Gastroesophageal sphincter (tissue), 4 donors: ENCODE results near the gene ZNF146. TPM values are rescaled to one million over a fixed set of nuclear protein-coding genes. Genes with fewer than 3 reads are reported as not detected.
"Not testable (repeated sequence)": the region's sequence is repeated elsewhere in the genome, so short reads cannot be mapped to it uniquely, and the experiment has no call there.

Experiments used
- ATAC-seq: fragments of 150-250 bp; one replicate; pipeline ENCODE4 v1.9.1; 2016; ENCODE audit warnings: mild to moderate bottlenecking, moderate library complexity
- H3K27ac ChIP-seq, 4 donors: fragments of 200-600 bp; sonication (generic) in 3 of 4; 1 replicate in 3 of 4; 2 replicates in 1 of 4; pipeline ENCODE4 v1.5.1; 2016 to 2019
- H3K27me3 ChIP-seq: fragments of 200-600 bp; sonication (generic); one replicate; pipeline ENCODE4 v1.5.1; 2019
- H3K36me3 ChIP-seq, 2 donors: fragments of 200-600 bp; sonication (generic); one replicate each; pipeline ENCODE4 v1.5.1; 2019; ENCODE audit warnings: control low read depth in 1 of 2
- H3K4me1 ChIP-seq, 3 donors: fragments of 200-600 bp; sonication (generic); 1 replicate in 2 of 3; 2 replicates in 1 of 3; pipeline ENCODE4 v1.5.1; 2016 to 2019; ENCODE audit warnings: control low read depth in 2 of 3
- H3K4me3 ChIP-seq, 2 donors: fragments of 200-600 bp; sonication (generic); one replicate each; pipeline ENCODE4 v1.5.1; 2019; ENCODE audit warnings: mild to moderate bottlenecking in 1 of 2, moderate library complexity in 1 of 2
- H3K9me3 ChIP-seq, 3 donors: fragments of 200-600 bp; sonication (generic); one replicate each; pipeline ENCODE4 v1.5.1; 2017 to 2019; ENCODE audit warnings: control low read depth in 2 of 3
- EP300 ChIP-seq: sonication (generic); formaldehyde crosslinking; IDR thresholded peaks from one replicate; pipeline ENCODE4 v1.6.1; 2017; ENCODE audit warnings: antibody characterized with exemption, mild to moderate bottlenecking
- POLR2A ChIP-seq, 2 donors: fragments of 450-650 bp; IDR thresholded peaks; one replicate each; pipeline ENCODE4 v1.6.1; 2017; ENCODE audit warnings: antibody characterized with exemption in 2 of 2, mild to moderate bottlenecking in 2 of 2, moderate library complexity in 1 of 2
- POLR2AphosphoS5 ChIP-seq: sonication (generic); formaldehyde crosslinking; IDR thresholded peaks from one replicate; pipeline ENCODE4 v1.6.1; 2017; ENCODE audit warnings: antibody characterized with exemption
- WGBS, 2 donors: methylation state at CpG; one replicate each; pipeline ENCODE4 v1.1.5; 2018; ENCODE audit warnings: low coverage in 1 of 2; 5-methylcytosine and 5-hydroxymethylcytosine counted together
- total RNA-seq, 4 donors: library from RNA; depleted of rRNA; stranded (reverse); fragments of >200 nt; gene quantifications; one replicate each; pipeline ENCODE4 v1.1.0, GENCODE V29; 2016
- TF ChIP-seq, protein P1 (sequence below), 4 experiments: fragments of 200-600 bp in 2 of 4; fragments of 450-650 bp in 2 of 4; sonication (generic) in 1 of 4; IDR thresholded peaks; one replicate each; pipeline ENCODE4 v1.5.1; 2017 to 2019; ENCODE audit warnings: antibody characterized with exemption in 4 of 4, mild to moderate bottlenecking in 2 of 4, moderate library complexity in 2 of 4

Gene ZNF146
- 10 to 100 TPM; 57.9 to 98.2 (median 75.2) TPM for total RNA-seq

DNA sequence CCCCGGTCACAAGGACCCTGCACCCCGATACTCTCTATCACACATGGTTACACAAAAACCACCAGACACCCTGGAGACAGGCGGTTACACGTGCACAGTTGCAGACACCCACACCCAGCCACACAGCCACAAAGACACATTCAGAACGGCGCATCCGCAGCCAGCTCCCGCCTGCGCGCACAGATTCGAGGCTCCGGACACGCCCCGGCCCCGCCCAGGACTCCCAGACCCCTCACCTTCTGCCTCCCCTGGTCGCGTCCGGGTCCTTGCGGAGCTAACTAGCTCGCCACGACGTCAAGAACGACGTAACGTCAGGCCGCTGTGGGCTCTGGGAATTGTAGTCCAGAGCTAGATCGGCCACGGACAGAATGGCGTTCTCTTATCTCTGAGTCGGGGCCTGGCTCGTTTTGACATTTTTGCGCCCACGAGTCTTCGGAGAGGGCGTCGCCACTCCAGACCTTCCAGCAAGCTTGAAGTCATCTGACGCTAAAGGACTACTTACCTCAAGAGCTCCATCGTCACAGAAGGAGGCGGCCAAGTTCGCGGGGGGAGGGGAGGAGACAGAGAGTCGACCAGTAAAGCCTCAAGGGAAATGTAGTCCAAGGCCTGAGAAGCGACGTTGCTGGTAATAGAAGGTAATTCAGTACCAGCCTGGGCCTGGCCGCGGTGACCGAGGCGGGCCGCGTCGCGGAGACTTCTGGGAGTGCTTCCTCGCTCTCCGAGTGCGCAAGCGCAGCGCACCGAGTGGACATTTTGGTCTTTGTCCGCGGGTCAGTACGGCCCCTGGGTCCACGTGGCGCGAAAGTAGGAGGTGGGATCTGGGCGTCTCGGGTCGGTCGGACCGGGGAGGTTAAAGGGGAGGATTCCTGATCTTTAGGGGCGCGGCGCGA is at the start of gene ZNF146, which contains the start of gene ZNF565:
ZNF146 (plus strand) TSS at position 721 of the 890 bp plus-strand sequence. CDS start 21,335 bp downstream, outside the sequence.
ZNF565 (minus strand) TSS at position 280 of the 890 bp plus-strand sequence. CDS start 12,680 bp downstream, outside the sequence.
- H3K27me3 ChIP-seq, result no peaks in the 10 kb centered on the region

DNA sequence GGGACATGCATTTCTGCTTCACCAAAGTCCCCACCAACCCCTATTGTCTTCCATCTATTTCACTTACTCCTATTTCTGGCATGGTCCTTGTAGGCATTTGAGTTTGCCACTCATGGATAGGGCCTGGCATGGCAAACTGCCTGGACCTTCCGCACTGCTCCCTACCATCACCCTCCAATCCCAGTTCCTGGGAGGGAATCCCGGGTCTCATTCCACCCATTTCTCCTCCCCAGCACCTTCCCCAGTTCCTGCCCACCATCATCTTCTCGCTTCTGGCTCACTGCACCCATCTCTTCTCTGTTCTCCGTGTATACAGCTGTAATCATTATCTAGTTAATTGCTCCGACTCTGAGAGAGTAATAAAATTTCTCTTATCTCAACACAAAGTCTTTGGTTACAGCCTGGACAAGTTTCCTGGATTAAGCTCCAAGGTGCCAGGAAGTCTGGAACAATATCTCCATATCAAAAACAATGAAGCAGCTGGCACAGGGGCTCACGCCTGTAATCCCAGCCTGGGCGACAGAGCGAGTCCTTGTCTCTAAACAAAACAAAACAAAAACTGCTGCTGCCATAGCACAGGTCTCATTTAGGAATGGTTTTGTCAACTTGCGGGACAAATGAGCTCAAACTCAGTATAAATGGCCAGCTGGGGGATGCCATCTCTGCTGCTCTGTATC is 45.7 kb upstream of the ZNF146 start:
- H3K27me3 ChIP-seq, result no peaks in the 10 kb centered on the region
- H3K4me1 ChIP-seq, result peaks cover 0 to 34% (median 0%) of the 10 kb centered on the region in 3 donors
- H3K27ac ChIP-seq, result peak overlapping the region; percentile 49 to 81 (median 68)
- ATAC-seq, result no peak
- H3K9me3 ChIP-seq, result no peaks in the 10 kb centered on the region
- peaks cover 0 to 17% of the 10 kb centered on the region in 2 donors for H3K36me3 ChIP-seq
- 36 to 39% methylated on average over 9 of the region's 9 CpGs for WGBS, 2 donors
- H3K4me3 ChIP-seq, result no peak overlapping the region
- TF ChIP-seq POLR2A (IDR thresholded peaks at IDR 0.05) (no peak), POLR2AphosphoS5 (peak; percentile 48)

More for the DNA sequence above, at the start of gene ZNF146, which contains the start of gene ZNF565:
- Histone ChIP-seq H3K4me1 (peaks cover 0 to 55% (median 14%) of the 10 kb centered on the region in 3 donors), H3K4me3 (peak within 1 kb of the TSS; percentile 69 to 89), H3K36me3 (peaks cover 0 to 10% of the 10 kb centered on the region in 2 donors), H3K9me3 (no peaks in the 10 kb centered on the region), H3K27ac (peak within 1 kb of the TSS; percentile 80 to 96 (median 92))
- WGBS, 2 donors, result 0% methylated on average over 4 of the region's 73 CpGs; no CpG with 5 or more reads in 1 of the 2 donors
- TF ChIP-seq EP300, result no peak
- peak; percentile 72 for TF ChIP-seq POLR2AphosphoS5
- TF ChIP-seq, protein P1, sequence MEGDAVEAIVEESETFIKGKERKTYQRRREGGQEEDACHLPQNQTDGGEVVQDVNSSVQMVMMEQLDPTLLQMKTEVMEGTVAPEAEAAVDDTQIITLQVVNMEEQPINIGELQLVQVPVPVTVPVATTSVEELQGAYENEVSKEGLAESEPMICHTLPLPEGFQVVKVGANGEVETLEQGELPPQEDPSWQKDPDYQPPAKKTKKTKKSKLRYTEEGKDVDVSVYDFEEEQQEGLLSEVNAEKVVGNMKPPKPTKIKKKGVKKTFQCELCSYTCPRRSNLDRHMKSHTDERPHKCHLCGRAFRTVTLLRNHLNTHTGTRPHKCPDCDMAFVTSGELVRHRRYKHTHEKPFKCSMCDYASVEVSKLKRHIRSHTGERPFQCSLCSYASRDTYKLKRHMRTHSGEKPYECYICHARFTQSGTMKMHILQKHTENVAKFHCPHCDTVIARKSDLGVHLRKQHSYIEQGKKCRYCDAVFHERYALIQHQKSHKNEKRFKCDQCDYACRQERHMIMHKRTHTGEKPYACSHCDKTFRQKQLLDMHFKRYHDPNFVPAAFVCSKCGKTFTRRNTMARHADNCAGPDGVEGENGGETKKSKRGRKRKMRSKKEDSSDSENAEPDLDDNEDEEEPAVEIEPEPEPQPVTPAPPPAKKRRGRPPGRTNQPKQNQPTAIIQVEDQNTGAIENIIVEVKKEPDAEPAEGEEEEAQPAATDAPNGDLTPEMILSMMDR (IDR thresholded peaks at IDR 0.05), result peak in 3 of 4 experiments; percentile 14 to 59 (median 34)
- TF ChIP-seq POLR2A (IDR thresholded peaks at IDR 0.05), result peak; percentile 61 to 66
- peak; percentile 98 for ATAC-seq

DNA sequence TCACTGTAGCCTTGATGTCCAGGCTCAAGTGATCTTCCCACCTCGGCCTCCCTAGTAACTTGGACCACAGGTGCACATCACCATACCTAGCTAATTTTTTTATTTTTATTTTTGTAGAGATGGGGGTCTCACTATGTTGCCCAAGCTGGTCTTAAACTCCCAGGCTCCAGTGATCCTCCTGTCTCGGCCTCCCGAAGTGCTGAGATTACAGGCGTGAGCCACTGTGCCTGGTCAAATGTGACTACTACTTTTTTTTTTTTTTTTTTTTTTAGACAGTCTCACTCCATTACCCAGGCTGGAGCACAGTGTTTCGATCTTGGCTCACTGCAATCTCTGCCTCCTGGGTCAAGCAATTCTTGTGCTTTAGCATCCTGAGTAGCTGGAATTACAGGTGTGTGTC is 42.1 kb upstream of the ZNF146 start:
- no peak for ATAC-seq

DNA sequence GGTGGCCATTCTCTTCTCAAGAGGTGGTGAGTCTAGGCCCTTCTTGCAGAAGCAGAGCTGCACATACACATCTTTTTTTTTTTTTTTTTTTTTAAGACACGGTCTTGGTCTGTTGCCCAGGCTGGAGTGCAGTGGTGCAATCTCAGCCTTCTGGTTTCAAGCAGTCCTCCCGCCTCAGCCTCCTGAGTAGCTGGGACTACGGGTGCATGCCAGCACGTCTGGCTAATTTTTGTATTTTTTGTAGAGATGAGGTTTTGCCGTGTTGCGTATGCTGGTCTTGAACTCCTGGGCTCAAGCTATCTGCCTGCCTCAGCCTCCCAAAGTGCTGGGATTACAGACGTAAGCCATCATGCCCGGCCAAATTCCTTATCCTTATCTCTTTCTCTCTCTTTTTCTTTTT is 41.1 kb upstream of the ZNF146 start:
- WGBS, 2 donors, result 70 to 86% methylated on average over 4 to 8 of the region's 8 CpGs
- peaks cover 0 to 31% (median 0%) of the 10 kb centered on the region in 3 donors for H3K4me1 ChIP-seq
- H3K9me3 ChIP-seq, H3K27me3 ChIP-seq, H3K27ac ChIP-seq, H3K4me3 ChIP-seq, ATAC-seq, H3K36me3 ChIP-seq: not testable (repeated sequence)

More for the DNA sequence above, 42.1 kb upstream of the ZNF146 start:
- H3K4me3 ChIP-seq, result no peak overlapping the region
- no peaks in the 10 kb centered on the region for H3K36me3 ChIP-seq
- TF ChIP-seq, protein P1 (IDR thresholded peaks at IDR 0.05), result no peak
- no peaks in the 10 kb centered on the region for H3K27me3 ChIP-seq
- H3K4me1 ChIP-seq, result peaks cover 0 to 34% (median 0%) of the 10 kb centered on the region in 3 donors
- WGBS, 2 donors, result 88 to 100% methylated on average over 4 to 5 of the region's 5 CpGs
- H3K9me3 ChIP-seq, result no peaks in the 10 kb centered on the region
- peak overlapping the region in 1 of 4 donors; percentile 49 for H3K27ac ChIP-seq

DNA sequence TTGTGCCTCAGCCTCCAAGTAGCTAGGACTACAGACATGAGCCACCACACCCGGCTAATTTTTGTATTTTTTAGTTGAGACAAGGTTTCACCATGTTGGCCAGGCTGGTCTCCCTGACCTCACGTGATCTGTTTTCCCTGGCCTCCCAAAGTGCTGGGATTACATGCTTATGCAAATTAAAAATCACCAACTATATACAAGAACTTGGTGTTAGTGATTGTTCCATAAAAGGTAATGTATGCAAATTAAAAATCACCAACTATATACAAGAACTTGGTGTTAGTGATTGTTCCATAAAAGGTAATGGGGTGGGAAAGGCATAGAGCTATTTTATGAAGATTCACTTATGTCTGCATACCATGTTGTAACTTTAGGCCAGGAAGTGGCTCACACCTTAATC is 35.8 kb upstream of the ZNF146 start:
- peaks cover 0 to 19% of the 10 kb centered on the region in 2 donors for H3K36me3 ChIP-seq
- not testable (repeated sequence) for H3K4me1 ChIP-seq, H3K4me3 ChIP-seq, ATAC-seq, H3K9me3 ChIP-seq, H3K27ac ChIP-seq, H3K27me3 ChIP-seq
- WGBS, 2 donors, result 59 to 67% methylated on average over 2 of the region's 2 CpGs

DNA sequence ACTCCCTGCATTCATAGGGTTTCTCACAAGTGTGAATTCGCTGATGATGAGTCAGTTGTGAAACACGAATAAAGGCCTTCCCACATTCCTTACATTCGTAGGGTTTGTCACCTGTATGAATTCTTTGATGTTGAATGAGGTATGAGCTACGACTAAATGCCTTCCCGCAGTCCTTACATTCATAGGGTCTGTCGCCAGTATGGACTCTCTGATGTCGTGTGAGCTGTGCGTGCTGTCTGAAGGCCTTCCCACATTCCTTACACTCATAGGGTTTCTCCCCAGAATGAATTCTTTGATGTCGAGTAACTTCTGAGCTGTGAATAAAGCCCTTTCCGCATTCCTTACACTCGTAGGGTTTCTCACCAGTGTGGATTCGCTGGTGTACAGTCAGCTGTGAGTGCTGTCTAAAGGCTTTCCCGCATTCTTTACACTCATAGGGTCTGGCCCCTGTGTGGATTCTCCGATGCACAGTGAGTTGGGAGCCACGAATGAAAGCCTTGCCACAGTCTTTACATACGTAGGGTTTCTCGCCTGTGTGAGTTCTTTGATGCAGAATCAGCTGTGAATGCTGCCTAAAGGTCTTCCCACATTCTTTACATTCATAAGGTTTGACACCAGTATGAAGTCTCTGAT is 32.2 kb upstream of the ZNF146 start:
- Histone ChIP-seq H3K9me3 (no peaks in the 10 kb centered on the region), H3K4me3 (no peak overlapping the region), H3K27ac (no peak overlapping the region), H3K27me3 (no peaks in the 10 kb centered on the region), H3K4me1 (peaks cover 0 to 5% (median 0%) of the 10 kb centered on the region in 3 donors), H3K36me3 (peaks cover 0 to 22% of the 10 kb centered on the region in 2 donors)
- no peak for TF ChIP-seq POLR2AphosphoS5
- no peak for TF ChIP-seq POLR2A (IDR thresholded peaks at IDR 0.05)
- TF ChIP-seq, protein P1 (IDR thresholded peaks at IDR 0.05), result no peak
- TF ChIP-seq EP300, result no peak
- WGBS, 2 donors, result 81 to 85% methylated on average over 12 to 14 of the region's 17 CpGs
- ATAC-seq, result no peak
